ENCODE results near the gene ARID2.

- TF ChIP-seq CTCF (tag by site-specific recombination; IDR thresholded peaks at IDR 0.05) (no peak), YY1 (tag by site-specific recombination; IDR thresholded peaks at IDR 0.05) (no peak), ZNF26 (tag by site-specific recombination; IDR thresholded peaks at IDR 0.05) (no peak), KLF9 (tag by site-specific recombination; IDR thresholded peaks at IDR 0.05; ENCODE audit: low read depth) (no peak)
Observed at GRCh38 chr12:45863332-45863731, 133.8 kb downstream of the ARID2 start.

Data from HEK293 (cell line).